NT2/D1 (cell line): ENCODE data around the gene RPS8.

Experiments used
- DNase-seq: peaks from one replicate; pipeline ENCODE4 v3.0.0-alpha.2; 2011; ENCODE audit warnings: low read depth, low spot score
- H3K27me3 ChIP-seq: 2 replicates; pipeline ENCODE4 v1.6.0; 2011; ENCODE audit warnings: mild to moderate bottlenecking; ENCODE audit not compliant: insufficient read length, insufficient read depth
- H3K36me3 ChIP-seq: 2 replicates; pipeline ENCODE4 v1.6.1; 2011; ENCODE audit warnings: mild to moderate bottlenecking, low read length, mixed read lengths; ENCODE audit not compliant: insufficient read depth, insufficient read length
- H3K4me1 ChIP-seq: 2 replicates; pipeline ENCODE4 v1.5.1; 2011; ENCODE audit not compliant: insufficient read depth, insufficient read length
- H3K4me3 ChIP-seq: 2 replicates; pipeline ENCODE4 v1.5.1; 2011; ENCODE audit warnings: low read depth; ENCODE audit not compliant: insufficient read length
- H3K9ac ChIP-seq: 2 replicates; pipeline ENCODE4 v1.6.0; 2011; ENCODE audit warnings: low read depth; ENCODE audit not compliant: insufficient read length
- H3K9me3 ChIP-seq: 2 replicates; pipeline ENCODE4 v1.5.1; 2011; ENCODE audit warnings: mild to moderate bottlenecking, low read length; ENCODE audit not compliant: insufficient read depth
- SUZ12 ChIP-seq: IDR thresholded peaks from 2 replicates; pipeline ENCODE4 v1.6.1; 2011; ENCODE audit not compliant: insufficient read length, insufficient read depth; ENCODE audit errors: extremely low read depth
- YY1 ChIP-seq: IDR thresholded peaks from 2 replicates; pipeline ENCODE4 v1.6.1; 2011; ENCODE audit not compliant: insufficient read length, insufficient read depth
- ZNF274 ChIP-seq: IDR thresholded peaks from 2 replicates; pipeline ENCODE4 v1.6.1; 2011; ENCODE audit warnings: mild to moderate bottlenecking, low read depth, low read length

The RPS8 gene

DNA sequence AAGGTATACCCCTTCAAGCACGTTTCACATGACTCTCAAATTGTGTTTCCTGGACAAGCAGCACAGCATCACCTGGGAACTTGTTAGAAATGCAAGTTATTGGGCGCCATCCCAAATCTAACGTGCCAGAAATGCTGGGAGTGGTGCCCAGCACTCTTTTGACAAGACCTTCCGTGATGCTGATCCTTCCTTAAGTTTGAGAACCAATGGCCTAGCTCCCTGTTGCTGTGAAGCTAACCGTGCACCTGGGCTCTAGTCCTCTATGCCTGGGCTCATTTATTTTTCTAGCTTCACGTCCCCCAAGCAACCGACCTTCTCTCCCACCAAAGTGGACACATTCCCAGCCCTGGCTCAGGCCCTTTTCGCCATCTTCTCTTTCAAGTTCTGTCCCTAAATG is 8.4 kb downstream of the RPS8 start:
- DNase-seq = no peak
- H3K9ac ChIP-seq = peak overlapping the region; percentile 92
- H3K4me3 ChIP-seq = peak overlapping the region; percentile 53

DNA sequence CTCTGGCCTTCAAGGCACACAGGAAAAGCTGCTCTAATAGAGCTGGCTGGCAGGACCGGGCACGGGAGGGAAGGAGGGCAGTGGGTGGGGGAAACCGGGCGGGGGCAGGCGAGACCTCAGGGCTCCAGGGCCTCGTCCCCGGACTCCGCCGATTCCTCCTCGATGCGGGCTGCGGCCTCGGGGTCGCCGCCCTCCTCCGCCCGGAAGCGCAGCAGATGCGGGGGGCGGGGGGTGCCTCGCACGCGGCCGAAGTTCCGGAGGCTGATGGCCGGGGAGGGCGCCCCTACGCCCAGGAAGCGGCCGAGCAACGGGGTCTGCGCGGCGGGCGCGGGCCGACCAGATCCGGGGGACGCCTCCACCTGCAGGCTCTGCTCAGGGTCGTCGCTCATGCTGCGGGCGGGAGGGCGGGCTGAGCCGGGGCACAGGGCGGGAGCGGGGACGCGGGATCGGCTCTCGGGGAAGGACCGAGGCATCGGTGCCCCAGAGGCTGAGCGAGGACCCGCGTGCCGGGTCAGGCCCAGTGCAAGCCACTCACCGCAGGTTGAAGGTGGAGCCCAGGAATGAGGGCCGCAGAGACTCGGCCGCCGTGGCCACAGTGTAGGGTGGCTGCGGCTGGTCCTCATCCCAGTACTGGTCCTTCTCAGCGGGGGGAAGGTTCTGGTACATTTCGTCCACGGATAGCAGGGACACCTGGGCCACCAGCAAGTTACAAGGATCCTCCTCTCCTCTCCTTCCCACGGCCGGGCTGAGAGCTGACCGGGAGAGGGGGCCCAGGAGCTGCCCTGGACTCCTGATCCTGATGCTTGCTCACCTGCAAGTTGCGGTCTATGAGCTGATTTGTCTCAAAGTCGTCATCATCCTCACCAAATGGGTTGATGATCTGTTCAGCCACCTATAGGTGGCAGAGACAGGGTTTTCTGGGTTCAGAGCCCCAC is 9.0 kb downstream of the RPS8 start:
- peak overlapping the region; percentile 92 for H3K9ac ChIP-seq
- H3K4me1 ChIP-seq = peaks cover 20% of the 10 kb centered on the region
- H3K36me3 ChIP-seq = peaks cover 27% of the 10 kb centered on the region
- no peaks in the 10 kb centered on the region for H3K9me3 ChIP-seq
- peak overlapping the region; percentile 53 for H3K4me3 ChIP-seq
- no peak for TF ChIP-seq YY1
- no peak for TF ChIP-seq SUZ12
- no peak for TF ChIP-seq ZNF274
- DNase-seq = no peak
- H3K27me3 ChIP-seq = peaks cover 27% of the 10 kb centered on the region

More for the DNA sequence above, 8.4 kb downstream of the RPS8 start:
- no peaks in the 10 kb centered on the region for H3K9me3 ChIP-seq
- peaks cover 34% of the 10 kb centered on the region for H3K36me3 ChIP-seq
- peaks cover 20% of the 10 kb centered on the region for H3K4me1 ChIP-seq
- H3K27me3 ChIP-seq = peaks cover 27% of the 10 kb centered on the region
- TF ChIP-seq ZNF274 = no peak
- TF ChIP-seq YY1 = no peak
- no peak for TF ChIP-seq SUZ12

DNA sequence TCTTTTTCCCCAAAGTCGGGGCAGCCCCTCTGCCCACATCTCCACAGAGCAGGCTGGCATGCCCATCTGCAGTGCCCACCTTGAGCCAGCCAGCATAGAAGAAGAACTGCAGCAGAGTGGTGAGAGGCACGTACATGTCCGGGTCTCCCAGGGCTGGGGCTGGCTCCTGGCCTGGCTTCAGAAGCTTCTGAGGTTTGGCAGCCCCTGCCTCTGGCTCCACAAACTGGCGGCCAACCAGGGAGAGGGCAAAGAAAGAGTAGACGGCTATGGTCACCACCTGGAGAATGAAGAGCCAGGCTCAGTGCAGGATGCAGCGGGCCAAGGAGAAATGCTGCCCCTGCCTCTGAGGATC is 9.7 kb downstream of the RPS8 start:
- peak overlapping the region; percentile 92 for H3K9ac ChIP-seq

DNA sequence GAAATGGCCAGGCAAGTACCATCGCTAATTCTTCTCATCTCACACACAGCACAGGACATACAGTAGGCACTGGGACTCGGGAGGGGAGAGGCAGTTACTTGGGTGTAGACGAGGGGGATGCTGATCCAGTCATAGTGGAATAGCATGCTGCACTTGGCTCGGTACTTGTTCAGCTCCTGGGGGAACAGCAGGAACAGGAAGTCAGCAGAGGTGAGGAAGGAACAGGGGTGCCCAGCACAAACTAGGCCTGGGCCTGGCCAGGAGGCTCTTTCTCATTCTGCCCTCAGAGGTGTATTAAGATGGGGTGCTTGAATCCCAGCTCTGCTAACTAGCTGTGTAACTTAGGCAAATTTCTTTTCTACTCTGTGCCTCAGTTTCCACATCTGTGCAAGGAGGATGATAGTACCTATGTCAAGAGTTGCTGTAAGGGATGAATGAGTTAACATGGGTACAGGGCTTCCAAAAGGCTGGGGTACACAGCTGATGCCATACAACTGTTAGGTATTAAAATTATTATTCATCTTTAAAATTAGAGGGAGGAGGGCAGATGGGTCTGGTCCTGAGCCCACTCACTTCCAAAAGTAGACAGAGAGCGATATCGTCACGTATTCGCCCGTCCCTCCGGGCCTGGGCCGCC is 10.3 kb downstream of the RPS8 start:
- Histone ChIP-seq H3K36me3 (peaks cover 15% of the 10 kb centered on the region), H3K27me3 (peaks cover 27% of the 10 kb centered on the region), H3K9me3 (no peaks in the 10 kb centered on the region), H3K4me3 (peak overlapping the region; percentile 48), H3K4me1 (peaks cover 20% of the 10 kb centered on the region), H3K9ac (peak overlapping the region; percentile 83)
- TF ChIP-seq SUZ12 (no peak), YY1 (no peak), ZNF274 (no peak)
- DNase-seq = no peak

More for the DNA sequence above, 9.7 kb downstream of the RPS8 start:
- TF ChIP-seq ZNF274 = no peak
- no peak for TF ChIP-seq SUZ12
- no peak for TF ChIP-seq YY1
- Histone ChIP-seq H3K9me3 (no peaks in the 10 kb centered on the region), H3K36me3 (peaks cover 21% of the 10 kb centered on the region), H3K27me3 (peaks cover 27% of the 10 kb centered on the region), H3K4me1 (peaks cover 20% of the 10 kb centered on the region), H3K4me3 (no peak overlapping the region)
- no peak for DNase-seq

DNA sequence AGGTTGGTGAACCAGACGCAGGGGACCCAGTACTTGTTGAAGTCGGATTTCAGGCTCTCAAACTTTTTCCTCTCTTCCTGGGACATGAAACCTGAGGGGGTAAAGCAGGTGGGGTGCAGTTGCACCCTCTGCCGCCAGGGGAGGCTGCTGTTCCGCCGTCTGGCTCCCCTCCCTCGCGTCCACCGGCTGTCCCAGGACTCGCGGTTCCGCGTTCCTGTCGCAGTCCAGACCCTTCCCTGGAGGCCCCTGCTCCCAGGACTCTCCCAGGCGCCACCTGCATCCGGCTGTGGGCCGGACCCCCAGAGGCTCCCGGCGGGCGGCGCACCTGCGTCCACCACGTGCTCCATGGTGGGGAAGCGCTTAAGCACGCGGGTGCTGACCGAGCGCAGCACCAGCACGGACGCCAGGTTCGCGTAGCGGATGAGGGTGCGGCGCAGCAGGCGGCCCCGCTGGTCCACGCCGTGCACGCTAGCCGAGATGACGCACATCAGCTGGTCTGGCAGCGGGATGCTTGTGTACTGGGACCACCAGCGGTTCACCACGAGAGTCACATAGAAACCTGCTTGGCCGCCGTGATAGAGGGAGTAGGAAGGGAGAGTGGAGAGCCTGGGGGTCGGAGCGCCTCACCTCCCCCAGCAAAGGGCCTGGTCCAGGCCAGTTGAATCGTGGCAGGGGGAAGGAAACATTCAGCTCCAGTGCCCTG is 10.9 kb downstream of the RPS8 start:
- H3K9me3 ChIP-seq = no peaks in the 10 kb centered on the region
- H3K4me1 ChIP-seq = peaks cover 23% of the 10 kb centered on the region
- peaks cover 27% of the 10 kb centered on the region for H3K27me3 ChIP-seq
- peak overlapping the region; percentile 48 for H3K4me3 ChIP-seq
- peak overlapping the region; percentile 83 for H3K9ac ChIP-seq
- DNase-seq = peak; percentile 83
- H3K36me3 ChIP-seq = peaks cover 8% of the 10 kb centered on the region
- TF ChIP-seq SUZ12 (no peak), YY1 (no peak), ZNF274 (no peak)

DNA sequence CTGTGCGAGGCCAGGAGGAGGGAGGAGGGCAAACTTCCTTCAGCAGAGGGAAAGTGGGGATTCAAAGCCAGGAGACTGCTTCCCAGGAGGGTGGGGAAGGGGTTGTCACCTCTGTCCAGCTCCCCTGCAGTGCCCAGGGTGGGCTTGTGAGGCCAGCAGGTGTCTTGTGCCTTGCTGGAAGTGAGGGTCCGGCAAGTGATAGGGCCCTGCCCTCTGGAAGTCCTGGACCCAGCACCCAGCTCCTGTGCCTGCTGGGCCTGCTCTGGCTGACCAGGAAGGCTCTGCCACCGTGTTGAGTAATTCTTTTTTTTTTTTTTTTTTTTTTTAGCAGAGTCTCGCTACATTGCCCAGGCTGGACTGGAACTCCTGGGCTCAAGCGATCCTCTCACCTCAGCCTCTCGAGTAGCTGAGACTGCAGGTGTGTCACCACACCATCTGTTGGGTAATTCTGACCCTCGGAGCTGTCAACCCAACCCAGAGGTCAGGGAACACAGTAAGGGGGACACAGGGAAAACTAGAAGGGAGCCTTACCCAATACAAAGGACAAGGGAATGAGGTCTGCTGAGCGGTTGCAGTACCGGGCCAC is 11.6 kb downstream of the RPS8 start:
- H3K9ac ChIP-seq = peak overlapping the region; percentile 83
- H3K36me3 ChIP-seq = peaks cover 3% of the 10 kb centered on the region
- H3K4me1 ChIP-seq = peaks cover 26% of the 10 kb centered on the region
- no peak for TF ChIP-seq YY1
- TF ChIP-seq ZNF274 = no peak
- no peak for TF ChIP-seq SUZ12
- H3K27me3 ChIP-seq = peaks cover 27% of the 10 kb centered on the region
- H3K9me3 ChIP-seq = no peaks in the 10 kb centered on the region
- peak overlapping the region; percentile 48 for H3K4me3 ChIP-seq
- DNase-seq = no peak

DNA sequence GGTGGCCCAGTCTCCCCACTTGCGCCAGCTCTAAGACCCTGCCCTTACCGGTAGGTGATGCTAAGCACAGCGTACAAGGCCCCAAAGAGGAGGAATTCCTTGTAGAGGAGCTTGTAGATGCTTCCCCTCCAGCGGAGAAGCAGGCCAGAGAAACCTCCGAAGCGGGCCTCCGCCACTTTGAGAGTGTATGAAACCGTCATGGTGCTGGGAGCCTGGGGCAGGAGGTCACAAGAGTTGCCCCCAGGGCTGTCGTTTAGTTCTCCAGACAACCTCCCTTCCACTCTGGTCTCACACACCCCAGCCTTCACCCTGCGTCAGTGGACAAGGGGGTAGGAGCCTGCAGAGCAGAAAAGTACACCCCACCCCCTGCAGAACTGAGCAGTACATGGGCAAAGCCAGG is 12.2 kb downstream of the RPS8 start:
- H3K4me1 ChIP-seq = peaks cover 26% of the 10 kb centered on the region
- no peaks in the 10 kb centered on the region for H3K36me3 ChIP-seq
- no peak for DNase-seq
- H3K9ac ChIP-seq = no peak overlapping the region
- no peaks in the 10 kb centered on the region for H3K9me3 ChIP-seq
- TF ChIP-seq ZNF274 = no peak
- TF ChIP-seq YY1 = no peak
- TF ChIP-seq SUZ12 = no peak
- H3K4me3 ChIP-seq = no peak overlapping the region
- H3K27me3 ChIP-seq = peaks cover 27% of the 10 kb centered on the region
